Renal pelvis (tissue), 4 donors: ENCODE results near the gene MYO1H. TPM values are rescaled to one million over a fixed set of nuclear protein-coding genes. Genes with fewer than 3 reads are reported as not detected.

Source experiments
- DNase-seq: peaks from one replicate; pipeline ENCODE4 v3.0.0-alpha.2; 2013
- polyA plus RNA-seq, 3 donors: library from polyadenylated mRNA; unstranded; fragments of 120-200 nt; gene quantifications; one replicate each; pipeline ENCODE4 v1.2.1, GENCODE V29; 2013; ENCODE audit not compliant: insufficient read length in 3 of 3

Gene MYO1H
- polyA plus RNA-seq, 3 donors, result 1.3 to 3.9 (median 1.5) TPM

GRCh38 chr12:109492371-109492770, 144.7 kb downstream of the MYO1H start:
- DNase-seq, result no peak

GRCh38 chr12:109493090-109493489, 145.4 kb downstream of the MYO1H start:
- no peak for DNase-seq

GRCh38 chr12:109493938-109494337, 146.2 kb downstream of the MYO1H start:
- DNase-seq, result no peak

GRCh38 chr12:109494348-109494881, 146.7 kb downstream of the MYO1H start:
- no peak for DNase-seq

GRCh38 chr12:109495012-109495411, 147.3 kb downstream of the MYO1H start:
- DNase-seq, result no peak

GRCh38 chr12:109496306-109496705, 148.6 kb downstream of the MYO1H start:
- no peak for DNase-seq

- DNase-seq, result no peak
Measured at GRCh38 chr12:109497675-109498074, 150.0 kb downstream of the MYO1H start.

Other genes starting within 250 kb of the MYO1H start
- 10 to 100 TPM; 14.8 to 28.0 (median 26.3) TPM for gene ACACB, start 231.3 kb upstream of the MYO1H start, polyA plus RNA-seq
- 1 to 10 TPM; 2.3 to 2.7 (median 2.4) TPM for gene FOXN4, start 38.6 kb upstream of the MYO1H start, polyA plus RNA-seq
- gene KCTD10, start 129.4 kb downstream of the MYO1H start, polyA plus RNA-seq, result 10 to 100 TPM; 44.1 to 60.3 (median 50.7) TPM
- 10 to 100 TPM; 29.7 to 40.1 (median 38.5) TPM for gene UBE3B, start 129.7 kb downstream of the MYO1H start, polyA plus RNA-seq
- gene MMAB, start 225.6 kb downstream of the MYO1H start, polyA plus RNA-seq, result 10 to 100 TPM; 33.5 to 44.6 (median 39.3) TPM
- 10 to 100 TPM; 21.6 to 26.6 (median 23.8) TPM for gene MVK, start 225.9 kb downstream of the MYO1H start, polyA plus RNA-seq